Bronchial epithelial cell (primary cell): ENCODE data around the gene KBTBD7. TPM values are rescaled to one million over a fixed set of nuclear protein-coding genes. Genes with fewer than 3 reads are reported as not detected.
A peak's percentile ranks its signal among the peaks of the same experiment; 100 is the strongest.

Source experiments
- DNase-seq: peaks from one replicate; pipeline ENCODE4 v3.0.0-alpha.2; 2010; ENCODE audit warnings: low read depth
- FAIRE-seq: peaks from 2 replicates; lab custom pipeline; 2011; peaks lifted over from hg19 to GRCh38; lab: Jason Lieb, UNC
- H3K27me3 ChIP-seq: 2 replicates; pipeline ENCODE4 v1.5.1; 2011; ENCODE audit warnings: low read length; ENCODE audit not compliant: control insufficient read depth, insufficient read depth
- H3K36me3 ChIP-seq: 2 replicates; pipeline ENCODE4 v1.5.1; 2011; ENCODE audit warnings: low read length; ENCODE audit not compliant: control insufficient read depth, insufficient read depth
- H3K4me3 ChIP-seq: 2 replicates; pipeline ENCODE4 v1.5.1; 2011; ENCODE audit warnings: mild to moderate bottlenecking, low read depth, low read length, control low read depth
- CTCF ChIP-seq: IDR thresholded peaks from 2 replicates; pipeline ENCODE4 v1.5.1; 2011; ENCODE audit warnings: mild to moderate bottlenecking, moderate library complexity, low read length, control low read depth, inconsistent platforms; ENCODE audit not compliant: insufficient read depth, severe bottlenecking
- total RNA-seq: library from RNA; depleted of rRNA; stranded (reverse); fragments of >200 nt; gene quantifications from 2 replicates; pipeline ENCODE4 v1.2.1, GENCODE V29; 2014

KBTBD7 gene
- total RNA-seq, 1 donor from 2014 or later = 9.5 TPM

DNA sequence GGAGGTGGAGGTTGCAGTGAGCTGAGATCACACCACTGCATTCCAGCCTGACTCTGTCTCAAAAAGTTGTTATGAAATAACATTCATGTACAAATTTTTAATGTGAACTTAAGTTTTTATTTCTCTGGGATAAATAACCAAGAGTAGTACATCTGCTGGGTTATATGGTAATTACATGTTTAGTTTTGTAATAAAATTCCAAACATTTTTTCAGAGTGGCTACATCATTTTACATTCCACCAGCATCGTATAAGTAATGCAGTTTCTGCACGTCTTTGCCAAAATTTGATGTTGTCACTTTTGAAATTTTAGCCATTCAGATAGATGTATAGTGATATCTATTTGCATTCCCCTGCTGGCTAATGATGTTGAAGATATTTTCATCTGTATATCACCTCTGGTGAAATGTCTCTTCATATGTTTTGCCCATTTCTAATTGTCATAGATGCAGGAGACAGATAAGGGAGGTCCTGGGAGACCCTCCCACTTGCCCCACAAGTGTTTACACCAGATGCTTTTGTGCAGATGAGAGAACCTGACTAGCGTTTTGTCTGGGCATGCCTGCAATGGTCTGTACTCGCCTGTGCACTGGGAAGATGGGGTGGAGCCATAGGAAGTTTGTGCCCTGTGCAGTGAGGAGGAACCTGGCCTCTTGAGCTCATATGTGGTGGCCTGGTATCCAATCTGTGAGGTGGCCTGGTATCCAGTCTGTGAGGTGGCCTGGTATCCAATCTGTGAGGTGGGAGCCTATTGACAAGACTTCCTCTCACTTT is 49.0 kb downstream of the KBTBD7 start:
- DNase-seq (peak; percentile 78), FAIRE-seq (no peak)
- no peaks in the 10 kb centered on the region for H3K27me3 ChIP-seq
- TF ChIP-seq CTCF = no peak
- H3K36me3 ChIP-seq = no peaks in the 10 kb centered on the region
- H3K4me3 ChIP-seq = no peak overlapping the region

DNA sequence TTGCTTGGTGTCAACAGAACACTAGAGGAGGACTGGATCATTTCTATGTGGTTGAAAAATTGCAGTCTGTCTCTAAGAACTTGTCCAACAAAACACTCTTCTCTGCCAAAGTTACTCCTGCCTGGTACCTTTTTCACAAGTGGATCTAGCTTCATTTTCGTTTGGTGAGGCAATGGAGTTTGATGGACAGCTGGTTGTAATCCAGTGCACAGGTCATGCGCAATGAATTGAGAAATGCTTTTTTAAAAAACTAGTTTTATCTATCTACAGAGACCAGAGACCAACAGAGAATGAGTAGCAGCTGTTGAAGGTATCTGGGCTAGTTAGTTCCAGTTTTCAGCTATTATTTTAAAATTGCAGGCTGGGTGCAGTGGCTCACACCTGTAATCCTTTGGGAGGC is 49.8 kb downstream of the KBTBD7 start:
- FAIRE-seq (no peak), DNase-seq (no peak)
- no peak for TF ChIP-seq CTCF
- no peaks in the 10 kb centered on the region for H3K36me3 ChIP-seq
- no peak overlapping the region for H3K4me3 ChIP-seq
- H3K27me3 ChIP-seq = no peaks in the 10 kb centered on the region

Other genes starting within 250 kb of the KBTBD7 start
- gene ELF1, start 175.3 kb downstream of the KBTBD7 start, total RNA-seq = 57.7 and 71.3 TPM in 2 replicates
- gene WBP4, start 133.1 kb downstream of the KBTBD7 start, total RNA-seq = 6.8 and 10.1 TPM in 2 replicates
- gene KBTBD6, start 61.8 kb downstream of the KBTBD7 start, total RNA-seq = 4.6 and 6.3 TPM in 2 replicates
- 10.0 and 11.4 TPM in 2 replicates for gene MTRF1, start 69.0 kb upstream of the KBTBD7 start, total RNA-seq
- gene NAA16, start 116.7 kb upstream of the KBTBD7 start, total RNA-seq = 7.3 and 7.6 TPM in 2 replicates